ENCODE data around the gene MAGEH1.
"Not testable (repeated sequence)": the region's sequence is repeated elsewhere in the genome, so short reads cannot be mapped to it uniquely, and the experiment has no call there.

MAGEH1 gene

DNA sequence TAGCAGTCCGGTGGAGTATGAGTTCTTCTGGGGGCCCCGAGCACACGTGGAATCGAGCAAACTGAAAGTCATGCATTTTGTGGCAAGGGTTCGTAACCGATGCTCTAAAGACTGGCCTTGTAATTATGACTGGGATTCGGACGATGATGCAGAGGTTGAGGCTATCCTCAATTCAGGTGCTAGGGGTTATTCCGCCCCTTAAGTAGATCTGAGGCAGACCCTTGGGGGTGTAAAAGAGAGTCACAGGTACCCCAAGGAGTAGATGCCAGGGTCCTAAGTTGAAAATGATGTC is 852 bp downstream of the MAGEH1 start:
- Histone ChIP-seq H3K9me3 (ENCODE audit: severe bottlenecking) (no peaks in the 10 kb centered on the region), H3K36me3 (no peaks in the 10 kb centered on the region), H3K4me3 (ENCODE audit: low read depth, low read length) (peak overlapping the region; percentile 54), H3K27ac (no peak overlapping the region), H3K27me3 (ENCODE audit: insufficient read depth, low read depth, severe bottlenecking) (peaks cover 19% of the 10 kb centered on the region)
- TF ChIP-seq, protein P1, sequence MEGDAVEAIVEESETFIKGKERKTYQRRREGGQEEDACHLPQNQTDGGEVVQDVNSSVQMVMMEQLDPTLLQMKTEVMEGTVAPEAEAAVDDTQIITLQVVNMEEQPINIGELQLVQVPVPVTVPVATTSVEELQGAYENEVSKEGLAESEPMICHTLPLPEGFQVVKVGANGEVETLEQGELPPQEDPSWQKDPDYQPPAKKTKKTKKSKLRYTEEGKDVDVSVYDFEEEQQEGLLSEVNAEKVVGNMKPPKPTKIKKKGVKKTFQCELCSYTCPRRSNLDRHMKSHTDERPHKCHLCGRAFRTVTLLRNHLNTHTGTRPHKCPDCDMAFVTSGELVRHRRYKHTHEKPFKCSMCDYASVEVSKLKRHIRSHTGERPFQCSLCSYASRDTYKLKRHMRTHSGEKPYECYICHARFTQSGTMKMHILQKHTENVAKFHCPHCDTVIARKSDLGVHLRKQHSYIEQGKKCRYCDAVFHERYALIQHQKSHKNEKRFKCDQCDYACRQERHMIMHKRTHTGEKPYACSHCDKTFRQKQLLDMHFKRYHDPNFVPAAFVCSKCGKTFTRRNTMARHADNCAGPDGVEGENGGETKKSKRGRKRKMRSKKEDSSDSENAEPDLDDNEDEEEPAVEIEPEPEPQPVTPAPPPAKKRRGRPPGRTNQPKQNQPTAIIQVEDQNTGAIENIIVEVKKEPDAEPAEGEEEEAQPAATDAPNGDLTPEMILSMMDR (IDR thresholded peaks at IDR 0.05; ENCODE audit: low read depth, low read length), result no peak
- no peak for DNase-seq

- not testable (repeated sequence) for H3K27ac ChIP-seq; H3K4me3 ChIP-seq (ENCODE audit: low read depth, low read length); DNase-seq; H3K36me3 ChIP-seq; H3K9me3 ChIP-seq (ENCODE audit: severe bottlenecking)
- peaks cover 19% of the 10 kb centered on the region for H3K27me3 ChIP-seq (ENCODE audit: insufficient read depth, low read depth, severe bottlenecking)
Observed at GRCh38 chrX:55455708-55456107, 3.8 kb downstream of the MAGEH1 start.

DNA sequence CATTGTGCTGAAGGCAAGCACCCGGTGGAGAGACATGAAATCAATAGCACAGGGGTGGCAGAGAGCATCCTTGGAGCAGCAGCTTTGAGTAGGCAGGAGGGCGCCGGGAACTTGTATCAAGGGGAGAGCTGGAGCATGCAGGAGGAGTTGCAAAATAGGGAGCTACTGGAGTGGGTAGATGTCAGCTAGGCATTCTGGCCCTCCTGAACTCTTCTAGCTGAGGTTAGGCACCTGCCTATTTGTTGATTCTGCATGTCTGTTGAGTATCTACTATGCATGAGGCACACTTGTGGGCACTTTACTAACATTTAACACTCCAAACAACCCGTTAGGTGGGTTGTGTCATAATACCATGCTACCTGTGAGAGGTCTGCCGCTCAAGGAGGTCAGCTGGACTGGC is 7.5 kb downstream of the MAGEH1 start:
- not testable (repeated sequence) for H3K27ac ChIP-seq; H3K9me3 ChIP-seq (ENCODE audit: severe bottlenecking); H3K27me3 ChIP-seq (ENCODE audit: insufficient read depth, low read depth, severe bottlenecking); H3K4me3 ChIP-seq (ENCODE audit: low read depth, low read length); DNase-seq; H3K36me3 ChIP-seq

GRCh38 chrX:55459926-55460325 is 8.0 kb downstream of the MAGEH1 start:
- DNase-seq; H3K9me3 ChIP-seq (ENCODE audit: severe bottlenecking); H3K4me3 ChIP-seq (ENCODE audit: low read depth, low read length); H3K27ac ChIP-seq; H3K27me3 ChIP-seq (ENCODE audit: insufficient read depth, low read depth, severe bottlenecking); H3K36me3 ChIP-seq: not testable (repeated sequence)

DNA sequence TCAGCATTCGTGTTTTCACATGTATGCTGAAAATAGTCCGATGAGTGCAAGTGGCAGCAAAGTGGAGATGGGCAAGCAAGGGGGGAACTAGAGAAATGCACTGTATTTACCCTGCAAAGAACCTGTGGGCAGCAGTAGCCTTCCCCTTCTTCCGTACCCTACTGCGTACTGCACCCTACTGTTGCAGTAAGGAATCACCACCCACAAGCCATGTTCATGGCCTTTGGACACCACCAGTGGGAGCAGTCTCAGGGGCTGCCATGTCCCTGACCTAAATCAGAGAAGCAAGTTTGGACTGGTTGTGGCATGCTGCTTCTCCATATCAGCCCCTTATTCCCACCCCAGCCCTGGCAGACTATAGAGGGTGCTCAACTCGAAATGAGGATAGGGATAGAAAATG is 12.1 kb downstream of the MAGEH1 start:
- H3K9me3 ChIP-seq (ENCODE audit: severe bottlenecking); H3K36me3 ChIP-seq; H3K27me3 ChIP-seq (ENCODE audit: insufficient read depth, low read depth, severe bottlenecking); DNase-seq; H3K27ac ChIP-seq; H3K4me3 ChIP-seq (ENCODE audit: low read depth, low read length): not testable (repeated sequence)

- not testable (repeated sequence) for H3K36me3 ChIP-seq; DNase-seq; H3K9me3 ChIP-seq (ENCODE audit: severe bottlenecking); H3K27ac ChIP-seq; H3K27me3 ChIP-seq (ENCODE audit: insufficient read depth, low read depth, severe bottlenecking); H3K4me3 ChIP-seq (ENCODE audit: low read depth, low read length)
Observed at GRCh38 chrX:55465108-55465507, 13.2 kb downstream of the MAGEH1 start.

GRCh38 chrX:55465791-55466190 is 13.9 kb downstream of the MAGEH1 start:
- DNase-seq; H3K27me3 ChIP-seq (ENCODE audit: insufficient read depth, low read depth, severe bottlenecking); H3K4me3 ChIP-seq (ENCODE audit: low read depth, low read length); H3K36me3 ChIP-seq; H3K27ac ChIP-seq; H3K9me3 ChIP-seq (ENCODE audit: severe bottlenecking): not testable (repeated sequence)

DNA sequence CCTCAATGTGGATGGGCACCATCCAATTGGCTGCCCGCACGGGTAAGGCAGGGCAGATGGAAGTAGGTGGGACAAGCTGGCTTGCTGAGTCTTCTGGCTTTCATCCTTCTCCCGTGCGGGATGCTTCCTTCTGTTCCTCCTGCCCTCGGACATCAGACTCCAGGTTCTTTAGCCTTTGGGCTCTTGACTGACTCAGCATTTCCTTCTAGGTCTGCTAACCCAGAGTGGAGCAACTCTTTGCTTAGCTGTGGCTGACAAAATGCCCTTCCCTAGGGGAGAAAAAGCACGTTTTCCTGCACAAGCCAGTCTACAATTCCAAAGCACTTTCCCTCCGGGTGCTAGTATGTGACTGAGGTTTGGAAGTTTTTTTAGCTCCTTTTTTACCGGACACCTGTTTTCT is 28.0 kb downstream of the MAGEH1 start:
- not testable (repeated sequence) for H3K4me3 ChIP-seq (ENCODE audit: low read depth, low read length); H3K27me3 ChIP-seq (ENCODE audit: insufficient read depth, low read depth, severe bottlenecking); H3K36me3 ChIP-seq; H3K9me3 ChIP-seq (ENCODE audit: severe bottlenecking); H3K27ac ChIP-seq; DNase-seq

DNA sequence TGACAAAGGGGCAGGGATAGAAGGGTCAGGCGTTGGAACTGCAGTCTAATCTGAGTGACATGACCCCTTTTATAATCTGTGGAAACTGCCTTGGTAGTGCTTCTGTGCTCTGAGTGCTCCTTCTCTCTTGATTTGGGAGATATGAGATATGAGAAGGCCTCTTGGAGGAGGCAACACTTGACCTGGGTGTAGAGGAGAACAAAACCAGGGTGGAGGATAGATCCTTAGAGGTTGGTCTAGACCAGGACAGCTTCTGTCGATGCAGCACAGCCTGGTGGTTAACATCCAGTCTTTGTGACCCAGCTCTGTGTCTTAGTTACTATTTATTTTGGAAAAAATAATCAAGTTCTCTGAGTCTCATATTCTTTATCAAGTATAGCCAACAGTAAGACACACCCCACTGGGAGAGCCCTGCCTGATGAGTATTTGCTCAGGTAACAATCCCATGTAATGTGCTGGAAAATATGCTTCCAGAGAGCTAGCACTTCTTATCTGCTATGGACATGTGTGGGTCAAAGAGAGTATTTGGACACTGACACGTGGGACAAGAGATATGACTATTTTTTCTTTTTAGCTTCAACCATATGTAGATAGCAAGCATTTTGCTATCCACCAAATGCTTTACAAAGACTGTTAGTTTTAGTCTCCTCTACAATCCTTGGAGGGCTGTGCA is 28.6 kb downstream of the MAGEH1 start:
- Histone ChIP-seq H3K9me3 (ENCODE audit: severe bottlenecking) (no peaks in the 10 kb centered on the region), H3K27ac (no peak overlapping the region), H3K36me3 (no peaks in the 10 kb centered on the region), H3K4me3 (ENCODE audit: low read depth, low read length) (no peak overlapping the region), H3K27me3 (ENCODE audit: insufficient read depth, low read depth, severe bottlenecking) (no peaks in the 10 kb centered on the region)
- TF ChIP-seq, protein P1 (IDR thresholded peaks at IDR 0.05; ENCODE audit: low read depth, low read length), result no peak
- no peak for DNase-seq

Data from WERI-Rb-1 (cell line).